Cerebellar cortex (tissue), 1 donor: Measurements from ENCODE around the gene DRD4.
A peak's percentile ranks its signal among the peaks of the same experiment; 100 is the strongest.

Source experiments
- DNase-seq: peaks from one replicate; pipeline ENCODE4 v3.0.0-alpha.2; 2015; ENCODE audit warnings: low spot score

Gene DRD4

DNA sequence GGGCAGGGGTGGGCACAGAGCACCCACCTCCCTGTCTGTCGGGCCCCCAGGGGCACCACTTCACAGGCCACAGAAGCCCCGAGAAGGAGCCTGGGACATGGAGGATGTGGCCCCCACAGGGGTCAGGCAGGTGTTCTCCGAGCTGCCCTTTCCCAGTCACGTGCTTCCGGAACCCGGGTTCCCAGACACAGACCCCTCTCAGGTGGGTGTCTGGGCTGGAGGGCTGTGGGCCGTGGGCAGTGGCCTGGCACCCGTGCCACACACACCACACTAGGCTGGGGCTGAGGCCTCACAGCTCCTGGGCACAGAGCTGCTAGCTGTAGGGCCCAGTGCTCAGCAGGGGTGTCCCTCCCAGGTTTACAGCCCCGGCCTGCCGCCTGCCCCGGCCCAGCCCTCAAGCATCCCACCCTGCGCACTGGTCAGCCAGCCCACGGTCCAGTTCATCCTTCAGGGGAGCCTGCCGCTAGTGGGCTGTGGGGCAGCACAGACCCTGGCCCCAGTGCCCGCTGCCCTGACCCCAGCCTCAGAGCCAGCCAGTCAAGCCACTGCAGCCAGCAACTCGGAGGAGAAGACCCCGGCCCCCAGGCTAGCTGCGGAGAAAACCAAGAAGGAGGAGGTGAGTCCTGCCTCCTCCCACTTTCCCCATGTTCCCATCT, 26.8 kb upstream of the DRD4 start:
- no peak for DNase-seq

- no peak for DNase-seq
Observed at GRCh38 chr11:611001-611996, 25.8 kb upstream of the DRD4 start.

DNA sequence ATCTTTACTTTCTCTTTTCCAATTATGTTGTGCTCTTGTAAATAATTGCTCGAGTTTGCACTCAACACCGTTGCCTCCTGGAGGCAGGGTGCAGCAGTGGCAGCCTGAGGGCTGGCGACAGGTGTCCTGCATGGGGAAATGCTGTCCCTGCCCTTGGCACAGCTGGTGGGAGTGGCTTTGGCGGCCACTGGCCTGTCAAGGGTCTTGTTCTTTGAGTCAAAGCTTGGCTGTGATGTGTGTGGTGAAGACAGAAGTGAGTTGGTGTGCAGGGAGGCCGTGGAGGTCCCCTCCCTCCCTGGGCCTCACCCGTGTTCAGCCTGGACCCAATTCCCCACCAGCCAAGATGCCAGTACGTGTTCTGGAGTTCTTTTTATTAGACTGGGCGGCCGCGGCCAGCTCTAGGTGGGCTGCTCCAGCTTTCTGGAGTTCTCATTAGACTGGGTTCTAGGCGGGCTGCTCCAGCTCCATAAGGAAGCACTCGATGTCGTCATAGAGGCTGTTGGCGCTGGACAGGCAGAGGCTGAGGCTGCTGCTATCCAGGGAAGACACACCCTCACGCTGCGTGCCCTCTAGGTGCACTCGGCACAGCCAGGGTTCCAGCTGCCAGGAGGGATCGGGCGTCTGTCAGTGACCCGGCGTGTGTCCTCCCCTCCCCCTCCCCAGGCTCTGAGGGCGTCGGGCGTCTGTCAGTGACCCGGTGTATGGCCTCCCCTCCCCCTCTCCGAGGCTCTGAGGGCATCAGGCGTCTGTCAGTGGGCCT, 24.7 kb upstream of the DRD4 start:
- DNase-seq = no peak

- no peak for DNase-seq
Observed at GRCh38 chr11:612961-613300, 24.1 kb upstream of the DRD4 start.

DNA sequence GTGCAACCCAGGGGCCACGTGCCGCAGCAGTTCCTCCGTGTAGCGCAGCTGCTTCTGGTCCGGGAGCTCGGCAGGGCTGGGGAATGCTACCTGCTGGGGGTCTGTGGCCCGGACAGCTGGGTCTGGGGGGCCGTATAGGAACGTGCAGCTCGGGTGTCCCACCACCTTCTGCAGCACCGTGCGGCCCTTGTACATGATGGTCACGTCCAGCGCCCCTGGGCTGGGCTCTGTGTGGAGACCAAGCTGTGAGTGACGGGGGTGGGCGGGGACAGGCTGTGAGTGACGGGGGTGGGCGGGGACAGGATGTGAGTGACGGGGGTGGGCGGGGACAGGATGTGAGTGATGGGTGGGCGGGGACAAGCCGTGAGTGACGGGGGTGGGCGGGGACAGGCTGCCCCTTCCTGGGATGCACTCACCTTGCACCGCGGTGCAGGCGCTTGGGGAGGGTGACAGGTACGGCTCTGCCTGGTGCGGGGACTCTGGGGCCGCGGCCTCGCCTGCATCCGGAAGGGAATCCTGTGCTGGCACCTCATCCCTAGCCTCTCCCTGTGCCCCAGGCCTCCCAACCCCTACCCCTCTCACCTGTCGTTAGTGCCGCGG, 23.6 kb upstream of the DRD4 start:
- DNase-seq = peak; percentile 58

- DNase-seq = no peak
Observed at GRCh38 chr11:614021-614622, 22.9 kb upstream of the DRD4 start.

- peak; percentile 64 for DNase-seq
Observed at GRCh38 chr11:614623-615503, 22.2 kb upstream of the DRD4 start.

GRCh38 chr11:615504-616319, 21.4 kb upstream of the DRD4 start, which contains the start of gene IRF7:
Gene IRF7 (minus strand): TSS chr11:615950. CDS start chr11:615364, 586 bp downstream.
- peak; percentile 82 for DNase-seq

GRCh38 chr11:616320-617198, 20.5 kb upstream of the DRD4 start:
- no peak for DNase-seq

GRCh38 chr11:617199-617911, 19.7 kb upstream of the DRD4 start:
- DNase-seq = no peak

GRCh38 chr11:617912-618682, 19.0 kb upstream of the DRD4 start:
- no peak for DNase-seq

DNA sequence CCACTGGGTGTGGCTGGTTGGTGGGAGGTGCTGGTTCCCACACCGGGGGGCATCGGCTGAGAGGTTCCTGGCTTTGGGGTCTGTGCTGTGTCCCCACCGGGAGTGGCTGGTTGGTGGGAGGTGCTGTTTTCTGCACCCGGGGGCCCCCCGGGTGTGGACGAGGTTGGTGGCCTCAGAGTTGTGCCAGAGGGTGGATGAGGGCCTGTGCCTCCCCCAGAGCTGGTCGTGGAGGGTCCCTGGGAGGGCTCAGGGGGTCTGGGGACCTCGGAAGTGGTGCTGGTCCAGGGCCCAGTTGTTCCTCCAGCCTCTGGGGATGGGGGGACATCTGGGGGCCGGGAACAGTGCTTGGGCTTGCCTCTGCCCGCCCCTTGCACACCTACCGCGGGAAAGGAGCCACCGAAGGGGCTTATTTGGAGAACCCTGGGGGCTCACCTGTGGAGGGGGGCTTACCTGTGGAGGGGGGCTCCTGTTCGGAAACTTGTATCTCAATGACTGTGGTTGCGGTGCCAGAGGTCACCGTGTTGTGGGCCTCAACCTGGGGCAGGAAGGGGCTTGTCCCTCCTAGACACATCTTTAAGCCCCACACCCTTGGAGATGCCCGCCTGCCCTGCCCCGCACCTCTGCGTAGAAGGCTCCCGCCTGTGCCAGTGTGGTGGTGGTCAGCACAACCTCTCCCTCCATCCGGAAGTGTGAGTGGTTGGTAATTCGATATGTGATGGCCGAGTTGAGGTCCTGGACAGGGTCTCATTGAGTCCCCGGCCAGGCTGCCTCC, 18.0 kb upstream of the DRD4 start:
- no peak for DNase-seq

DNA sequence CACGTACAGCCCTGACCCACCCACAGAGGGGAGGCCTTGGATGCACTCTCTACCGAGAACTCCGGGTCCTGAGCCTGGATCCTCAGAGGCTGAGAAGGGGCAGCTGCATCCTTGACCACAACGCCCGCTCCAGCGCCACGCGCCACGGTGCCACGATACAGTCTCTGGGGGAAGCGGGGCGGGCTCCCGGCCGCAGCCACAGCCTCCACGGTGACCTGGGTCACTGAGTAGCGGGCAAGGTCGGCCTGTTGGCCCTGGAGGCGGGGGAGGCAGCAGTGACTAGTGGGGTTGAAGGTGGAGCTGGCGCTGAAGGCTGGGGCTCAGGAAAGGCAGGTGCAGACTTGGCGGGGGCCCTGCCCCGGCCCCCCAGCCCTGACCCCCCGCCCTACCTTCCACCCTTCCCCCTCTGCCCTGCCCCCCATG, 17.4 kb upstream of the DRD4 start:
- no peak for DNase-seq

- DNase-seq = no peak
Observed at GRCh38 chr11:620201-620600, 16.9 kb upstream of the DRD4 start.

DNA sequence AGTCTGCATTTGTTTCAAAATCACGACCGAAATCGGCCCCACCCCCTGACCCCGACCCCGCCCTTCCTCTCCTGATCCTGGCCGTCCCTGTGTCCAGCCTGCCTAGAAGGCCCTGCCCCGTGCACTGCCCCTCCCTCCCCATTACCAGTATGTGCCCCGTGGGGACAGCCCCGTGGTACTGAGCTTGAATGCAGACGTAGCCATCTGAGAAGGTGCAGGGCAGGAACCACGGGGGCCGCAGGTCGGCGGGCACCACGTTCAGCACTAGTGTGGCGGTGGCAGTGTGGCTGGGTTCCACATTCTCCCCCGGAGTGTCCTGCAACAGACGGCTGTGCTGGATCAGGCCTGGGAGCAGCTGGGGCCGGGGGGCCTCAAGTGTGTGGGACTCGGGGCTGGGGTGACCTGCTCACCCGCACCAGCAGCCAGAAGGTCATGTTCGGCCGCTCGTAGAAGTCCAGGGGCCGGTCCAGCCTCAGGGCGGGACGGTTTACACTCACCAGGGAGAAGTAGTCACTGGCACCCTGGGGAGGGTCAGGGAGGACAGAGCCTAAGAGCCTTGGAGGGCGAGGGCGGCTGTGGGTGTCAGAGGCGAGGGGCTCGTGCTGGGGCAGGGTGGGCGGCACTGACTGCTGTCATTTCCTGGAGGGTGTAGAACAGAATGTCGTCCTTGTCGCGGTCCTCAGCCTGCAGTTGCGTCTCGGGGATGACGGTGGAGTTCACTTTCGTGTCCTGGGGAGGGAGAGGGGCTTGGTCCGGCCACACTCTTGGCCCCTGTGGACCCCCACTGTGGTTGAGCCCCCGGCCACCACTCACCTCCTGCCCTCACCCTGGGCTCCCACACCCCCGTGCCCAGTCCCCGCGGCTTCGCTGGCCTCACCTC, 15.9 kb upstream of the DRD4 start:
- DNase-seq = no peak
